ENCODE measurements around the gene NBL1. TPM values are rescaled to one million over a fixed set of nuclear protein-coding genes. Genes with fewer than 3 reads are reported as not detected.
"Not testable (repeated sequence)": the region's sequence is repeated elsewhere in the genome, so short reads cannot be mapped to it uniquely, and the experiment has no call there.

Gene NBL1
- total and polyA plus RNA-seq, 10 of the 15 experiments (the other 5 are each of a cell fraction or from before 2014, with no cell fraction given): 0.13 to 2.4 (median 0.81) TPM; not detected in 1

DNA sequence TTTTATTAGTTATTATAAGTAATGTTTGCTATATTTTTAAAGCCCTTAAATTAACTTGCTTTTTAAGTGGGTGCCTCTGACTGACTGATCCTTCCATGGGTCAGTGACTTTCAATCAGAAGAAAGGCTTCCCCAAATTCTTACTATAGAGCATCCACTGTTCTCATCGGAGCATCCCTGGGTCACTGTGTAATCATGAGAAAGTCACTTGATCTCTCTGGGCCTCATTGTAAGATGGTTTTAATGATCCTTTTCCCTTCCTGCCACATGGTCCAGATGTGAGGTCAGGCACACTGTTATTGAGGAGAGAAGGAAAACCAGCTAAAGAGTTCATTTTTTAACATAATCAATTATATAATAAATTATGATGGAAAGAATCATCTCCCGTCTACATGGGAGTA is 11.0 kb upstream of the NBL1 start:
- in situ Hi-C loops (cut with MboI) (no loop called here), intact Hi-C loops (cut with micrococcal nuclease; ENCODE audit: unreplicated experiment) (no loop called here)
- no peak for TF ChIP-seq SRF (IDR thresholded peaks at IDR 0.05; ENCODE audit: low read depth in 2 of 2, low read length in 2 of 2)
- TF ChIP-seq ASH2L (IDR thresholded peaks at IDR 0.05; ENCODE audit: borderline replicate concordance, low read depth): no peak
- TF ChIP-seq CREM (IDR thresholded peaks at IDR 0.05; ENCODE audit: low read depth): no peak
- no peak for TF ChIP-seq CBX5 (IDR thresholded peaks at IDR 0.05; ENCODE audit: low read depth)
- no peak for TF ChIP-seq STAT3 (IDR thresholded peaks at IDR 0.05; ENCODE audit: low read depth, low read length)
- TF ChIP-seq JUNB (IDR thresholded peaks at IDR 0.05): no peak
- TF ChIP-seq EGR1 (IDR thresholded peaks at IDR 0.05; ENCODE audit: borderline replicate concordance in 1 of 2, low read depth in 2 of 2, low read length in 2 of 2): no peak
- TF ChIP-seq EP300 (IDR thresholded peaks at IDR 0.05; ENCODE audit: borderline replicate concordance in 1 of 2, control insufficient read depth in 1 of 2, low read depth in 2 of 2, low read length in 2 of 2): no peak
- TF ChIP-seq IRF4 (IDR thresholded peaks at IDR 0.05; ENCODE audit: low read depth, low read length): no peak
- TF ChIP-seq ZNF24 (IDR thresholded peaks at IDR 0.05): no peak
- DNase-seq (ENCODE audit: low read depth, low spot score): no peak
- ChIA-PET SMC1A (ENCODE audit: uncharacterized antibody, unreplicated experiment) (no interaction called here), RAD21 (ENCODE audit: unreplicated experiment) (no interaction called here), POLR2A (no interaction called here), CTCF (no interaction called here)
- WGBS (ENCODE audit: insufficient coverage, insufficient replicate concordance, low lambda C conversion rate, missing lambda C conversion rate): 82% methylated on average over 2 of the region's 2 CpGs
- no peak for FAIRE-seq
- ATAC-seq: no peak
- Histone ChIP-seq H3K4me3 (no peak overlapping the region), H3K27me3 (replicated peaks in 1 of 2; ENCODE audit: control insufficient read depth in 2 of 2, insufficient read depth in 2 of 2, low read length in 1 of 2) (no peaks in the 10 kb centered on the region), H3K9ac (ENCODE audit: control insufficient read depth, insufficient read depth, low read length) (no peak overlapping the region), H4K20me1 (ENCODE audit: control insufficient read depth, insufficient read depth) (no peaks in the 10 kb centered on the region), H3K36me3 (ENCODE audit: control insufficient read depth in 2 of 2, insufficient read depth in 2 of 2, low read length in 1 of 2) (peaks cover 0 to 3% of the 10 kb centered on the region in 2 experiments; a peak in 1 of 4 replicates), H3K4me1 (ENCODE audit: control insufficient read depth, insufficient read depth, low read length) (no peaks in the 10 kb centered on the region), H2AFZ (ENCODE audit: control insufficient read depth, low read depth, low read length) (no peak overlapping the region), H3K27ac (ENCODE audit: control insufficient read depth, insufficient read depth) (no peak overlapping the region), H3K9me3 (replicated peaks; ENCODE audit: control insufficient read depth, insufficient read depth, low read length) (no peaks in the 10 kb centered on the region), H3K4me2 (ENCODE audit: control insufficient read depth, insufficient read depth) (no peak overlapping the region), H3K79me2 (ENCODE audit: control insufficient read depth, insufficient read depth, low read length) (no peaks in the 10 kb centered on the region)
- BruUV-seq (replicated peaks): no TSS peak

- RAD21 ChIA-PET (ENCODE audit: unreplicated experiment): interaction anchor here (1.0 kb wide), 1 partner anchor 16 kb away, joined by 3 read pairs; no protein-coding TSS in a partner anchor
- H3K27me3 ChIP-seq (replicated peaks in 1 of 2; ENCODE audit: control insufficient read depth in 2 of 2, insufficient read depth in 2 of 2, low read length in 1 of 2); H3K27ac ChIP-seq (ENCODE audit: control insufficient read depth, insufficient read depth); SMC1A ChIA-PET (ENCODE audit: uncharacterized antibody, unreplicated experiment); H3K9ac ChIP-seq (ENCODE audit: control insufficient read depth, insufficient read depth, low read length); POLR2A ChIA-PET; H2AFZ ChIP-seq (ENCODE audit: control insufficient read depth, low read depth, low read length); CTCF ChIA-PET; H3K4me3 ChIP-seq; DNase-seq (ENCODE audit: low read depth, low spot score); H4K20me1 ChIP-seq (ENCODE audit: control insufficient read depth, insufficient read depth); ATAC-seq; H3K4me1 ChIP-seq (ENCODE audit: control insufficient read depth, insufficient read depth, low read length); BruUV-seq (replicated peaks); in situ Hi-C loops (cut with MboI); intact Hi-C loops (cut with micrococcal nuclease; ENCODE audit: unreplicated experiment); H3K79me2 ChIP-seq (ENCODE audit: control insufficient read depth, insufficient read depth, low read length); FAIRE-seq; H3K9me3 ChIP-seq (replicated peaks; ENCODE audit: control insufficient read depth, insufficient read depth, low read length); H3K36me3 ChIP-seq (ENCODE audit: control insufficient read depth in 2 of 2, insufficient read depth in 2 of 2, low read length in 1 of 2); H3K4me2 ChIP-seq (ENCODE audit: control insufficient read depth, insufficient read depth): not testable (repeated sequence)
- 85% methylated on average over 9 of the region's 9 CpGs for WGBS (ENCODE audit: insufficient coverage, insufficient replicate concordance, low lambda C conversion rate, missing lambda C conversion rate)
Observed at GRCh38 chr1:19635064-19635463, 9.0 kb upstream of the NBL1 start.

All from GM12878 (cell line).